Liver (tissue), 3 donors: ENCODE data around the gene MEDAG.

ENCODE experiments used
- JUND ChIP-seq, 2 donors: IDR thresholded peaks; 2 replicates each; pipeline ENCODE4 v1.6.1; 2016; ENCODE audit warnings: antibody characterized with exemption in 2 of 2
- RAD21 ChIP-seq, 2 donors: IDR thresholded peaks; 2 replicates each; pipeline ENCODE4 v1.6.1; 2016; ENCODE audit warnings: antibody characterized with exemption in 2 of 2, mild to moderate bottlenecking in 2 of 2
- RXRA ChIP-seq, 2 donors: IDR thresholded peaks; 2 replicates each; pipeline ENCODE4 v1.6.1; 2017 to 2018; ENCODE audit warnings: antibody characterized with exemption in 2 of 2, mild to moderate bottlenecking in 1 of 2
- YY1 ChIP-seq: IDR thresholded peaks from 2 replicates; pipeline ENCODE4 v1.6.1; 2016; ENCODE audit warnings: antibody characterized with exemption, mild to moderate bottlenecking
- TF ChIP-seq, protein P1 (sequence below): fragments of 150-350 bp; IDR thresholded peaks from 2 replicates; pipeline ENCODE4 v1.5.1; 2017; ENCODE audit warnings: improper control_type of control experiment, low read depth, low read length; ENCODE audit not compliant: missing input control
- TF ChIP-seq, protein P2 (sequence below): IDR thresholded peaks from 2 replicates; pipeline ENCODE4 v1.6.1; 2016; ENCODE audit warnings: antibody characterized with exemption
- TF ChIP-seq, protein P3 (sequence below): IDR thresholded peaks from 2 replicates; pipeline ENCODE4 v1.6.1; 2016; ENCODE audit warnings: antibody characterized with exemption, mild to moderate bottlenecking
- TF ChIP-seq, protein P4 (sequence below): IDR thresholded peaks from 2 replicates; pipeline ENCODE4 v1.6.1; 2016; ENCODE audit warnings: antibody characterized with exemption
- donor health status: healthy.
- donor health status: healthy.

DNA sequence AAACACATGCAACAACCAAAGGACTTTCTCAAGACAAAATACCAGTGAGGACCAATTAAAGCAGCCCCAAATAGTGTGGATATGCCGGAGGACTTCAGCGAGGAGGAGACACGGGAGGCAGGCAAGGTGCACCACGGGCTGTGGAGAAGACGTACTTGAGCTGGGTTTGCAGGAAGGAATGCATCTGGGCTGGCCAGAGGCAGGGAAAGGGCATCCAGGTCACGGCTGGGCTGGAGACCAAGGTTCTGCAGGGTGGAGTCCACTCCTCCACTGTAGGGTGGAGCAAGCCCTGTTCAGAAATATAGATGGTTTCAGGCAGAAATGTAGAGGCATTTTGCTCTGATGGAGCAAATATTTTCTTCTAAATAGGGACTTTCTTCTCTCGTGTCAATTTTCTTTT is 36.6 kb upstream of the MEDAG start:
- TF ChIP-seq, protein P1, sequence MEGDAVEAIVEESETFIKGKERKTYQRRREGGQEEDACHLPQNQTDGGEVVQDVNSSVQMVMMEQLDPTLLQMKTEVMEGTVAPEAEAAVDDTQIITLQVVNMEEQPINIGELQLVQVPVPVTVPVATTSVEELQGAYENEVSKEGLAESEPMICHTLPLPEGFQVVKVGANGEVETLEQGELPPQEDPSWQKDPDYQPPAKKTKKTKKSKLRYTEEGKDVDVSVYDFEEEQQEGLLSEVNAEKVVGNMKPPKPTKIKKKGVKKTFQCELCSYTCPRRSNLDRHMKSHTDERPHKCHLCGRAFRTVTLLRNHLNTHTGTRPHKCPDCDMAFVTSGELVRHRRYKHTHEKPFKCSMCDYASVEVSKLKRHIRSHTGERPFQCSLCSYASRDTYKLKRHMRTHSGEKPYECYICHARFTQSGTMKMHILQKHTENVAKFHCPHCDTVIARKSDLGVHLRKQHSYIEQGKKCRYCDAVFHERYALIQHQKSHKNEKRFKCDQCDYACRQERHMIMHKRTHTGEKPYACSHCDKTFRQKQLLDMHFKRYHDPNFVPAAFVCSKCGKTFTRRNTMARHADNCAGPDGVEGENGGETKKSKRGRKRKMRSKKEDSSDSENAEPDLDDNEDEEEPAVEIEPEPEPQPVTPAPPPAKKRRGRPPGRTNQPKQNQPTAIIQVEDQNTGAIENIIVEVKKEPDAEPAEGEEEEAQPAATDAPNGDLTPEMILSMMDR, result no peak
- TF ChIP-seq, protein P2, sequence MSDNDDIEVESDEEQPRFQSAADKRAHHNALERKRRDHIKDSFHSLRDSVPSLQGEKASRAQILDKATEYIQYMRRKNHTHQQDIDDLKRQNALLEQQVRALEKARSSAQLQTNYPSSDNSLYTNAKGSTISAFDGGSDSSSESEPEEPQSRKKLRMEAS, result no peak
- TF ChIP-seq RAD21 (IDR thresholded peaks at IDR 0.05) (no peak), RXRA (IDR thresholded peaks at IDR 0.05) (no peak), JUND (IDR thresholded peaks at IDR 0.05) (no peak), YY1 (no peak)
- TF ChIP-seq, protein P3, sequence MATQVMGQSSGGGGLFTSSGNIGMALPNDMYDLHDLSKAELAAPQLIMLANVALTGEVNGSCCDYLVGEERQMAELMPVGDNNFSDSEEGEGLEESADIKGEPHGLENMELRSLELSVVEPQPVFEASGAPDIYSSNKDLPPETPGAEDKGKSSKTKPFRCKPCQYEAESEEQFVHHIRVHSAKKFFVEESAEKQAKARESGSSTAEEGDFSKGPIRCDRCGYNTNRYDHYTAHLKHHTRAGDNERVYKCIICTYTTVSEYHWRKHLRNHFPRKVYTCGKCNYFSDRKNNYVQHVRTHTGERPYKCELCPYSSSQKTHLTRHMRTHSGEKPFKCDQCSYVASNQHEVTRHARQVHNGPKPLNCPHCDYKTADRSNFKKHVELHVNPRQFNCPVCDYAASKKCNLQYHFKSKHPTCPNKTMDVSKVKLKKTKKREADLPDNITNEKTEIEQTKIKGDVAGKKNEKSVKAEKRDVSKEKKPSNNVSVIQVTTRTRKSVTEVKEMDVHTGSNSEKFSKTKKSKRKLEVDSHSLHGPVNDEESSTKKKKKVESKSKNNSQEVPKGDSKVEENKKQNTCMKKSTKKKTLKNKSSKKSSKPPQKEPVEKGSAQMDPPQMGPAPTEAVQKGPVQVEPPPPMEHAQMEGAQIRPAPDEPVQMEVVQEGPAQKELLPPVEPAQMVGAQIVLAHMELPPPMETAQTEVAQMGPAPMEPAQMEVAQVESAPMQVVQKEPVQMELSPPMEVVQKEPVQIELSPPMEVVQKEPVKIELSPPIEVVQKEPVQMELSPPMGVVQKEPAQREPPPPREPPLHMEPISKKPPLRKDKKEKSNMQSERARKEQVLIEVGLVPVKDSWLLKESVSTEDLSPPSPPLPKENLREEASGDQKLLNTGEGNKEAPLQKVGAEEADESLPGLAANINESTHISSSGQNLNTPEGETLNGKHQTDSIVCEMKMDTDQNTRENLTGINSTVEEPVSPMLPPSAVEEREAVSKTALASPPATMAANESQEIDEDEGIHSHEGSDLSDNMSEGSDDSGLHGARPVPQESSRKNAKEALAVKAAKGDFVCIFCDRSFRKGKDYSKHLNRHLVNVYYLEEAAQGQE, result no peak
- TF ChIP-seq, protein P4, sequence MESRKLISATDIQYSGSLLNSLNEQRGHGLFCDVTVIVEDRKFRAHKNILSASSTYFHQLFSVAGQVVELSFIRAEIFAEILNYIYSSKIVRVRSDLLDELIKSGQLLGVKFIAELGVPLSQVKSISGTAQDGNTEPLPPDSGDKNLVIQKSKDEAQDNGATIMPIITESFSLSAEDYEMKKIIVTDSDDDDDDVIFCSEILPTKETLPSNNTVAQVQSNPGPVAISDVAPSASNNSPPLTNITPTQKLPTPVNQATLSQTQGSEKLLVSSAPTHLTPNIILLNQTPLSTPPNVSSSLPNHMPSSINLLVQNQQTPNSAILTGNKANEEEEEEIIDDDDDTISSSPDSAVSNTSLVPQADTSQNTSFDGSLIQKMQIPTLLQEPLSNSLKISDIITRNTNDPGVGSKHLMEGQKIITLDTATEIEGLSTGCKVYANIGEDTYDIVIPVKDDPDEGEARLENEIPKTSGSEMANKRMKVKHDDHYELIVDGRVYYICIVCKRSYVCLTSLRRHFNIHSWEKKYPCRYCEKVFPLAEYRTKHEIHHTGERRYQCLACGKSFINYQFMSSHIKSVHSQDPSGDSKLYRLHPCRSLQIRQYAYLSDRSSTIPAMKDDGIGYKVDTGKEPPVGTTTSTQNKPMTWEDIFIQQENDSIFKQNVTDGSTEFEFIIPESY, result no peak
